Skin of body (tissue), 2 donors: ENCODE measurements around the gene UBE3C. TPM values are rescaled to one million over a fixed set of nuclear protein-coding genes. Genes with fewer than 3 reads are reported as not detected.
A peak's percentile ranks its signal among the peaks of the same experiment; 100 is the strongest.
"Not testable (repeated sequence)": the region's sequence is repeated elsewhere in the genome, so short reads cannot be mapped to it uniquely, and the experiment has no call there.

ENCODE experiments used
- DNase-seq: peaks from one replicate; lab custom pipeline; 2025; lab: John Stamatoyannopoulos, UW
- total RNA-seq: library from RNA; depleted of rRNA; stranded (reverse); fragments of >200 nt; gene quantifications from one replicate; pipeline ENCODE4 v1.2.3, GENCODE V29; 2014

The UBE3C gene
- total RNA-seq, 1 donor from 2014 or later: 77.1 TPM

DNA sequence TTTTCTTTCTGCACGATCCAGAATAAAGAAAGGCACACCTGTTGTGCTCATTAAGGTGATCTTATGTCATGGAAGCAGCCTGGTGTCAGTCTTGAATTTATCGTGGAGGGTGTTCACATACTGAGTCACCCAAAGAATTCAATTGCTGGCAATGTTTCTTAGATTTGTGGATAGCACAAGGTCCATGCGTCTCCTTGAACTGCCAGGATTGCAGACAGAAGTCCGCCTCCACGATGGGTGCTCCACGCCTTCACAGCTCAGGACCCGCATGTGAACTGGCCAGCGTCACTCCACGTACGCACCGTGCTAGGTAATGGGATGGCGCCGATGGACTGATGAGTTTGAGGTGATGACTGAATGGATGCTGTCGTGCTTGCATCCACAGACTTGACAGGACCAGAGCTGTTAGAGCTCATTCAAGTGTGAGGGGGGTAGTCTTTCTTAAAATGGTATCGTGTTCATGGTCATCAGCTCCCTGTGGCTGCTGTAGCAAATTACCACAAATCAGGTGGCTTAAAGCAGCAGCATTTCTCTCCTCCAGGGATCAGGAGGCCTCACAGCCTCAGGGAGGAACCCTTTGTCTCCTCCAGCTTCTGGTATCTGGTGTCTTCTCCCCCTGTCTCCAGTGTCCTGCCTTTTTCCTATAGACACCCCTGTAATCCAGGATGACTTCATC lies 132.7 kb downstream of the UBE3C start:
- no peak for DNase-seq

DNA sequence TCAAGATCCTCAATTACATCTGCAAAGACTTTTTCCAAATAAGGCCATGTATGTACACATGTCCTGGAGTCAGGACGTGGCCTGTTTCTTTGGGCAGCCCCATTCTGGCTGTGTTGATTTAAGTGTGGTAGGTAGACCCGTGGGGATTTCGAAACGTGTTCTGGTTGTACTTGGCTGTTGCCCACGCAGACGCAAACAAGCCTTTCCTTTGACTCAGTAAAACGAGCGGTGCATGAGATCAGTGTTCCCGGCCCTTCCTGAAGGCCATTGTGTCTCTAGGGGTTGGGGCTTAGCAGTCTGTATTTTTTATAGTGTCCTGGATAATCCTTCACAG lies 133.2 kb downstream of the UBE3C start:
- DNase-seq: no peak

DNA sequence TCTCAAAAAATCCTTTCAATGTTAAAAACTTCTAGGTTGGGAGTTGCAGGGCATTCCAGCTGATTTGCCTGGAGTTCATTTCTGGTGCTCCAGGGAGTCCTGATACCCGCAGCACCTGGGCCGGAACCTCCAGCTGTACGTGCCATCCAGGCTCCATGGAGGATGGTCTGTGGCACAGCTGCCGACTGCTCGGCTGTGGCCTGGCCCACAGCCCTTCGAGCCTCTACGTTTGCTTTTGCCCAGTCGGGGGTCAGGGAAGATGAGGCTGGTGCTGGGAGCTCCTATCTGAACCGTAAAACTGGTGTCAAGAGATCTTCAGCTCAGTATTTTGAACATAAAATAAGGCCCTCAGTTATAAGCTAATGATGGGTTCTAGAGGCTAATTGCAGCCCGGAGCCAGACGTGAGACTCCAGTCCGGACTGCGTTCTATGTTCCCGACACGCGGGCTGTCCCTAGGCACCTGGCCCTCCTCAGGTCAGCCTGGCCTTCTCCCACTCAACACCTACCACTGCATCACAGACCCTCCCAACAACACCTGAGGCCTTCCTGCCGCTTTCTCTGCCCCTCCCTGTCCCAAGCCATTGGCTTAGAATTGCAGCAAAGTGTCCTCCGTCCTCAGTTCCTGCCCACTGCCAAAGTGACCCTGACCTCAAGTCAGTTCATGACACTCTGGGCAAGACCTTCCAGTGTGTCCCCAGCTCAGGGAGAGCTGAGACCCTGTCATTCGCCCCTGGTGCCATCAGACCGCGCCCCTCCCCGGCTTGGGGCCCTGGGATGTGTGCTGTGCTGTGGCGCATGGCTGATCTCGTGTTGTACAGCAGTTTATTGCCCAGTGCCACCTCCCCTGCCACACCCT lies 133.9 kb downstream of the UBE3C start:
- no peak for DNase-seq

DNA sequence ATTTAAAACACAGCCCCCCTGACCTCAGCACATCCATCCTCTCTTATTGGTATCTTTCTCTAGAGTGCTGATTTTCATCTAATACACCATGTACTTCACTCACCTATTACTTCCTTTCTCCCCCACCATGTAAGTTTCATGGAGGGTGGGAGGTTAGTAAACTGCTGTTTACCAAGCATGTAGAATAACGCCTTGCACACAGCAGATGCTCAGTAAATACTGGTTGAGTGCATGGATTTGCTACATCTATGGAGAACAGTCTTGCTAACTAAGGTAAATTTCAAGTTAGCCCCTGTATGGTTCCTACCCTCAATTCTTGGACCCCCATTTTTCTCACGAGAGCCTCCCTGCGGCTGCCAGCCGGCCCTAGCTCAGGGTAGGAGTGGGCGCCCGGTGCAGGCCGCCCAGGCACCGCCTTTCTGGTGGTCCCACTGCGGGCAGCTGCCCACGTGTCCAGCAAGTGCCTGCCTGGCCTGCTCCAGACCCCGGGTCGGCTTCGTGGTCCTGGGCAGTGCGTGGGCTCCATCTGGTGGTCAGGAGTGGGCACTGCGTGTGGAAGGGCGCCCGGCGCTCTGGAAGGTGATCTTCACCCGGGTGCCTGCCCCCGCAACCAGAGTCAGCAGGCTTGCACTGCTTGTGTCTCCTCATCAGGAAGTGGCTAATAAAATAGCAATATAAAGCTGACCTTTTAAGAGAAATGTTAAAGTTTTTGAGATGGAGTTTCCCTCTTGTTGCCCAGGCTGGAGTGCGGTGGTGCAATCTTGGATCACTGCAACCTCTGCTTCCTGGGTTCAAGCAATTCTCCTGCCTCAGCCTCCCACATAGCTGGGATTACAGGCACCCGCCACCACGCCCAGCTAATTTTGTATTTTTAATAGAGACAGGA lies 134.7 kb downstream of the UBE3C start:
- peak; percentile 20 for DNase-seq

DNA sequence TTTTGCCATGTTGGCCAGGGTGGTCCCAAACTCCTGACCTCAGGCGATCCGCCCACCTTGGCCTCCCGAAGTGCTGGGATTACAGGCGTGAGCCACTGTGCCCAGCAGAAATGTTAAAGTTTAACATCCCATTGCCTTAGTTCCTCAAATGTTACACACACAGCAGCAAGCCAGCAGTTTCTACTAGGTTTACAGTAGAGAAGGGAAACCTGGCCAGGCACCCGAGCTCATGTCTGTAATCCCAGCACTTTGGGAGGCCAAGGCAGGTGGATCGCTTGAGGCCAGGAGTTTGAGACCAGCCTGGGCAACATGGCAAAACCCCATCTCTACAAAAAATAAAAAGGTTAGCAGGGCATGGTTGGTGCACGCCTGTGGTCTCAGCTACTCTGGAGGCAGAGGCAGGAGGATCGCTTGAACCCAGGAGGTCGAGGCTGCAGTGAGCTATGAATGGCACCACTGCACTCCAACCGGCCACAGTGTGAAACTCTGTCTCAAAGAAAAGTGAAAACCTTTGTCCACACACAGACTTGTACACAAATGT lies 135.4 kb downstream of the UBE3C start:
- not testable (repeated sequence) for DNase-seq

DNA sequence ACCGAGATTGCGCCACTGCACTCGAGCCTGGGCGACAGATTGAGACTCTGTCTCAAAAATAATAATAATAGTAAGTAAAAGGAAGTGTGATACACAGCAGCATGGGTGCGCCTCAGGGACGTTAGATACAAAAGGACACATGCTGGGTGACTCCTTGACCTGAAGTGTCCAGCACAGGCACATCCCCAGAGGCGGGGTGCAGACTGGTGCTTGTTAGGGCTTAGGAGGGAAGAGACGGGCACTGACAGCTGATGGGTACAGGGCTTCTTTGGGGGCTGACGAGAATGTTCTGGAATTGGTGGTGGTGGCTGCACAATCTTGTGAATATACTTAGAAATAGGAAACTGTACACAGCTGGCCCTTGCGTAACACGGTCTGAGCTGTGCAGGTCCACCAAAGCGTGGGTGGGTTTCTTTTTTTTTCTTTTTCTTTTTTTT lies 136.3 kb downstream of the UBE3C start:
- DNase-seq: no peak

- DNase-seq: no peak
These were observed 137.4 kb downstream of the UBE3C start for GRCh38 chr7:157276091-157276561.

DNA sequence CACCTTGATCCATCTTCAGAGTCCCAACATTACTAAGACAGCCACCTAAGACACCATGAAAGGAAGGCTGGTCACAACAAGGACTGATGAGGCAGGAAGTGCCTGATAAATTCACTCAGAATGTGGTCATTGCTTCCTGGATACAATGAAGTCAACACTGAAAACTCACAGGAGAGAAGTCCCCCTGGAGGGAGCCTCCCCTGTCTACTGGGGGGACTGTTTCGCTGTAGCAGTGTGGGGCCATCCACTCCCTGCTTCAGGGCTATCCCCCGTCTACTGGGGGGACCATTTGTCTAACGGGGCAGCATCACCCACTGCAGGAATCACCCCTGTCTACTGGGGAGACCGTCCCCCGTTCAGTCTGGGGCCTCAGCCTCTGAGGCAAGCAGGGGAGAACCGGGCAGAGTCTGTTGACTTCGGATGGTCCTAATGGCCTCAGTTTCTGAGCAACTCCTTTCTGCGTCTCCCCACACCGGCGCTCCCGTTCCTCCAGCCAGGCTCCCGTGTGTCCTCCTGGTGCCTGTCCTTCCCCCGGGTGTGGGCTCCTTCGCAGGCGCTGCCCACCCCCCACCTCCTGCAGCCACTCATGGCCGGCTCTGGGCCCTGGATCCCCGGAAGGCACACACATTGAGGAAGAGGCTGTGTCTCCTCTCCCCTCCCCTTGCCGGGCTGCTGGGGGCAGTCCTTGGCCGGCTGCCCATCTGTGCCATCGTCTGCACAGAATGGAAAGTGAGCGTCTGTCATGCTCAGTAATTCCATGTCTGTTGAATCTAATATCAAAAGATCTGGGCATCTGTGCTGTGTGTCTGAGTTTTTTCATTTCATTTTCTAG lies 138.2 kb downstream of the UBE3C start:
- DNase-seq: no peak

DNA sequence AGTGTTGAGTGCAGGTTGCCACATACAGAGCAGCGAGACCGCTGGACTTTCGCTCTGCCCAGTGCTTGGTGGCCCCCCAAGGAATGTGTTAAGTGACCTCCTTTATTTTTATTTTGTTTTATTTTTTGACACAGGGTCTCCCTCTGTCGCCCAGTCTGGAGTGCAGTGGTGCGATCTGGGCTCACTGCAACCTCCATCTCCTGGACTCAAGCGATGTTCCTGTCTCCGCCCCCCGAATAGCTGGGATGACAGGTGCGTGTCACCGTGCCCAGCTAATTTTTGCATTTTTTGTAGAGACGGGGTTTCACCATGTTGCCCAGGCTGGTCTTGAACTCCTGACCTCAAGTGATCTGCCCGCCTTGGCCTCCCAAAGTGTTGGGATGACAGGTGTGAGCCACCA lies 138.8 kb downstream of the UBE3C start:
- DNase-seq: not testable (repeated sequence)

GRCh38 chr7:157278167-157278790 lies 139.6 kb downstream of the UBE3C start:
- DNase-seq: no peak

DNA sequence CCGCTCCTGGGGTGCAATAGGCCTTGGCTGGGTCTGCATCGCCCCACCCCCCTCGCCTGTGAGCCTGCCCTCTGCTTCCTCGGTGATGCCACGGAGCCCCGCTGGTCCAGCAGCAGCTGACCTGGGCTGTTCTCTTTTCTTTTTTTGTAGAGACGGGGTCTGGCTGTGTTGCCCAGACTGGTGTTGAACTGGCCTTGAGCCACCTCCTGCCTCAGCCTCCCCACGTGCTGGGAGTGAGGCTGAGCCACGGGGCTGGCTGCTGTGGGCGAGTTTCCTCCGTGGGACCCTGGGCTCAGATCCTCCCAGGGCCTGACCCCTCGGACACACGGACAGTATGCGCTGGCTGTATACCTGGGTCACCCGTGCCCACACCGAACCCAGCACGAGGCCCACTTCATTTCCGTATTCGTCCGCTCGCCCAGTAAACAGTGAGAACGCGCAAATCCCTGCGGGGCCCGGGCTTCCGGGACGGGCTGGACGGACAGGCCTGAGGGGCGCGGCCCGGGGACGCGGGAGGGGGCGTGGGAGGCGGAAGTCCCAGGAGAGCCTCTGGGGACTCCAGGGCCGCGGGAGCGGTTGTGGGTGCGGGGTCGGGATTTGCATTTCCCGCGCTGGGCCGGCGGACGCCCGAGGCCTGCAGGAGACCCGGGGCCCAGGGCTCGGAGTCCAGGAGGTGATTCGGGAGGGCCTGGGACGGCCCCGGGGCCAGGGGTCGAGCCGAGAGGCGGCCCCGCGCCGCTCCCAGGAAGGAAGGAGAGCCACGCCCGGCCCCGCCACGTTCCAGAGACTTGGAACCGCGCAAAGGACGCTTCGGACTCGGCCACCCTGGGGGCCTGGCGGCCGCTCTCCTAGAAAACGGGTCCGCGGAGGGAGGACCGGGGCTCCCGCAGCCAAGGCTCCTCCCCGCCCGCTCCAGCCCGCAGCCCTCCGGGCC lies 140.3 kb downstream of the UBE3C start:
- DNase-seq: no peak

GRCh38 chr7:157279741-157280215 lies 141.1 kb downstream of the UBE3C start:
- no peak for DNase-seq

- no peak for DNase-seq
These were observed 141.6 kb downstream of the UBE3C start for GRCh38 chr7:157280216-157280841.

GRCh38 chr7:157281221-157281998 lies 142.7 kb downstream of the UBE3C start:
- no peak for DNase-seq

GRCh38 chr7:157282141-157282801 lies 143.5 kb downstream of the UBE3C start:
- DNase-seq: no peak

DNA sequence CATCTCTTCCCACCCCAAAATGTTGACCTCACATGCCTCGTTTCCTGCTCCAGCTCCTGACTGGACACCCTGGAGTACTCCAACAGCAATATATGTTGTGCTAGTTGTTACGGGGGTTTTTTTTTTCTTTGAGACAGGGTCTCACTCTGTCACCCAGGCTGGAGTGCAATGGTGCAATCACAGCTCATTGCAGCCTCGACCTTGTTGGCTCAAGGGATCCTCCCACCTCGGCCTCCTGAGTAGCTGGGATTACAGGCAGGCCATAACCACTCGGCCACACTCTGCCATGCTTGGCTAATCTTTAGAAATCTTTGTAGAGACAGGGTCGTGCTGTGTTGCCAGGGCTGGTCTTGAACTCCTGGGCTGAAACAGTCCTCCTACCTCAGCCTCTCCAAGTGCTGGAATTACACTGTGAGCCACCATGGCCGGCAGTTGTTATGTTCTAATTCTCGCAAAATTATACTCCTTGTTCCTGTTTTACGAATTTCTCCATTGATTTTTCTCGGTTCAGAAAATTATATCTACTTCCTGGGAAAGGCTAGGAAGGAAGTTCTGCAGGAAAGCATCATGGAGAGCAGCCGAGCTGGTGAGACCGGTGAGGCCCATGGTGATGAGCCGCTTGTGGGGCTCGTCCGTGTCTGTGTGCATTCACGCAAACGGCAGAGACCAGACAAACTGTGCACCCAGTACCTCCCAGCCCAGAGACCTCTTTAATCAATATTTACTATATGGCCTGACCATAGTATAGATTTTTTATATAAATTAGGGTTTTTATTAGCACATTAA lies 145.7 kb downstream of the UBE3C start:
- DNase-seq: no peak
